AG04450 (cell line): ENCODE data around the gene NUP98. TPM values are rescaled to one million over a fixed set of nuclear protein-coding genes. Genes with fewer than 3 reads are reported as not detected.

Experiments
- CTCF ChIA-PET: fragments of 300-600, 350-600 bp; formaldehyde crosslinking; extraction: SDS; loops from one replicate; lab custom pipeline; 2022; ENCODE audit warnings: antibody characterized with exemption, inconsistent platforms; lab: Charles Lee
- POLR2A ChIA-PET: fragments of 350-600 bp; formaldehyde crosslinking; extraction: SDS; loops from one replicate; lab custom pipeline; 2021; ENCODE audit warnings: antibody characterized with exemption, inconsistent platforms; lab: Yijun Ruan, JAX
- DNase-seq: peaks from one replicate; pipeline ENCODE4 v3.0.0-alpha.2; 2011; ENCODE audit warnings: low read depth, low spot score
- H3K27ac ChIP-seq: one replicate; pipeline ENCODE4 v1.5.1; 2012; ENCODE audit warnings: low read depth, low read length, control low read depth
- H3K27me3 ChIP-seq: one replicate; pipeline ENCODE4 v1.6.0; 2012; ENCODE audit warnings: low read length; ENCODE audit not compliant: control insufficient read depth, insufficient read depth
- H3K4me3 ChIP-seq: 2 replicates; pipeline ENCODE4 v1.5.1; 2011; ENCODE audit warnings: mild to moderate bottlenecking, low read depth, low read length, control low read depth
- H3K9me3 ChIP-seq: 2 replicates; pipeline ENCODE4 v1.5.1; 2012; ENCODE audit warnings: low read length; ENCODE audit not compliant: control insufficient read depth, insufficient read depth
- CTCF ChIP-seq: IDR thresholded peaks from 2 replicates; pipeline ENCODE4 v1.5.1; 2011; ENCODE audit warnings: low read depth, low read length, control low read depth, inconsistent platforms
- polyA plus RNA-seq: library from polyadenylated mRNA; depleted of rRNA; stranded (reverse); fragments of >200 nt; gene quantifications from 2 replicates; pipeline ENCODE4 v1.2.3, GENCODE V29; 2011

NUP98 gene
- polyA plus RNA-seq, 1 experiment = 90.7 TPM

GRCh38 chr11:3837793-3838192 lies 40.4 kb upstream of the NUP98 start:
- Histone ChIP-seq H3K4me3 (no peak overlapping the region), H3K27me3 (no peaks in the 10 kb centered on the region), H3K27ac (peak overlapping the region; percentile 31), H3K9me3 (no peaks in the 10 kb centered on the region; the same call in 1 of the 2 replicates)
- POLR2A ChIA-PET = no interaction called here
- CTCF ChIA-PET = interaction anchor here (7.9 to 27.6 kb wide), 2 partner anchors 15 to 235 kb away, joined by 150 to 1559 read pairs; partner anchors contain the start of gene STIM1
- no peak for DNase-seq
- no peak for TF ChIP-seq CTCF

- H3K9me3 ChIP-seq = no peaks in the 10 kb centered on the region; the same call in 1 of the 2 replicates
- H3K4me3 ChIP-seq = no peak overlapping the region
- ChIA-PET CTCF (interaction anchor here (7.9 to 27.6 kb wide), 2 partner anchors 15 to 236 kb away, joined by 150 to 1559 read pairs; partner anchors contain the start of gene STIM1), POLR2A (no interaction called here)
- no peak for TF ChIP-seq CTCF
- no peaks in the 10 kb centered on the region for H3K27me3 ChIP-seq
- DNase-seq = no peak
- H3K27ac ChIP-seq = no peak overlapping the region
Measured at GRCh38 chr11:3836903-3837302, 39.5 kb upstream of the NUP98 start.

GRCh38 chr11:3835751-3836150 lies 38.4 kb upstream of the NUP98 start:
- Histone ChIP-seq H3K9me3 (no peaks in the 10 kb centered on the region; the same call in 1 of the 2 replicates), H3K4me3 (no peak overlapping the region), H3K27ac (no peak overlapping the region), H3K27me3 (no peaks in the 10 kb centered on the region)
- DNase-seq = no peak
- ChIA-PET CTCF (interaction anchor here (0.6 to 27.6 kb wide), 5 partner anchors 10 to 237 kb away, joined by 3 to 1559 read pairs (median 4); partner anchors contain the start of genes PGAP2 and STIM1), POLR2A (no interaction called here)
- no peak for TF ChIP-seq CTCF

GRCh38 chr11:3834664-3835461 lies 37.5 kb upstream of the NUP98 start:
- Histone ChIP-seq H3K9me3 (no peaks in the 10 kb centered on the region), H3K27ac (no peak overlapping the region), H3K4me3 (no peak overlapping the region), H3K27me3 (no peaks in the 10 kb centered on the region)
- TF ChIP-seq CTCF = no peak
- CTCF ChIA-PET = interaction anchor here (0.6 to 27.6 kb wide), 6 partner anchors 10 to 238 kb away, joined by 3 to 1559 read pairs (median 6); partner anchors contain the start of genes PGAP2 and STIM1
- POLR2A ChIA-PET = no interaction called here
- DNase-seq = no peak

- H3K27ac ChIP-seq = no peak overlapping the region
- no peaks in the 10 kb centered on the region for H3K9me3 ChIP-seq
- no peak for TF ChIP-seq CTCF
- ChIA-PET CTCF (interaction anchor here (1.7 to 2.1 kb wide), 2 partner anchors 21 to 238 kb away, joined by 5 to 8 read pairs; partner anchors contain the start of gene STIM1), POLR2A (no interaction called here)
- no peak for DNase-seq
- no peaks in the 10 kb centered on the region for H3K27me3 ChIP-seq
- no peak overlapping the region for H3K4me3 ChIP-seq
Measured at GRCh38 chr11:3834349-3834663, 37.0 kb upstream of the NUP98 start.
